Epithelial cell of proximal tubule (primary cell): Measurements from ENCODE around the gene CCNDBP1. TPM values are rescaled to one million over a fixed set of nuclear protein-coding genes. Genes with fewer than 3 reads are reported as not detected.

ENCODE experiments used
- DNase-seq: peaks from one replicate; pipeline ENCODE4 v3.0.0-alpha.2; 2011; ENCODE audit warnings: low read depth
- H3K4me3 ChIP-seq: 2 replicates; pipeline ENCODE4 v1.5.1; 2011; ENCODE audit warnings: low read depth, mild to moderate bottlenecking, low read length
- CTCF ChIP-seq: conservative IDR thresholded peaks from 2 replicates; pipeline ENCODE4 v1.5.1; 2012; ENCODE audit warnings: low read depth, mild to moderate bottlenecking, low read length
- total RNA-seq: library from RNA; depleted of rRNA; stranded (reverse); fragments of >200 nt; gene quantifications from 2 replicates; pipeline ENCODE4 v1.2.3, GENCODE V29; 2015

CCNDBP1 gene
- total RNA-seq, 1 donor from 2014 or later = 39.8 TPM

GRCh38 chr15:43184407-43185124, 637 bp upstream of the CCNDBP1 start:
- DNase-seq = no peak
- no peak overlapping the region for H3K4me3 ChIP-seq
- TF ChIP-seq CTCF = no peak

GRCh38 chr15:43186003-43186353, 775 bp downstream of the CCNDBP1 start:
- peak overlapping the region; percentile 94 for H3K4me3 ChIP-seq
- no peak for TF ChIP-seq CTCF
- no peak for DNase-seq

GRCh38 chr15:43187544-43188155, 2.4 kb downstream of the CCNDBP1 start:
- DNase-seq = no peak
- peak; percentile 75 for TF ChIP-seq CTCF
- no peak overlapping the region for H3K4me3 ChIP-seq

- no peak for DNase-seq
- TF ChIP-seq CTCF = no peak
- no peak overlapping the region for H3K4me3 ChIP-seq
Measured at GRCh38 chr15:43189296-43189695, 4.1 kb downstream of the CCNDBP1 start.

GRCh38 chr15:43190178-43190577, 5.0 kb downstream of the CCNDBP1 start:
- no peak for DNase-seq
- TF ChIP-seq CTCF = no peak
- H3K4me3 ChIP-seq = no peak overlapping the region

GRCh38 chr15:43193710-43194109, 8.5 kb downstream of the CCNDBP1 start:
- TF ChIP-seq CTCF = no peak
- no peak overlapping the region for H3K4me3 ChIP-seq
- no peak for DNase-seq

GRCh38 chr15:43194795-43195194, 9.6 kb downstream of the CCNDBP1 start:
- no peak overlapping the region for H3K4me3 ChIP-seq
- no peak for DNase-seq
- TF ChIP-seq CTCF = no peak
